Measurements from ENCODE around the gene TFDP2. TPM values are rescaled to one million over a fixed set of nuclear protein-coding genes. Genes with fewer than 3 reads are reported as not detected.

The TFDP2 gene
- total and polyA plus RNA-seq, 10 of the 15 experiments (the other 5 are each of a cell fraction or from before 2014, with no cell fraction given) = 28.3 to 100 (median 49.7) TPM

- no peaks in the 10 kb centered on the region for H4K20me1 ChIP-seq (ENCODE audit: control insufficient read depth, insufficient read depth)
- no peak overlapping the region for H3K4me3 ChIP-seq
- RAD21 ChIA-PET (ENCODE audit: unreplicated experiment) = no interaction called here
- POLR2A ChIA-PET = interaction anchor here (1.2 kb wide), 1 partner anchor 8 kb away, joined by 3 read pairs; no protein-coding TSS in a partner anchor
- ATAC-seq (no peak), FAIRE-seq (no peak), DNase-seq (ENCODE audit: low read depth, low spot score) (no peak)
- no peak for TF ChIP-seq ZBTB40 (IDR thresholded peaks at IDR 0.05; ENCODE audit: borderline replicate concordance)
- TF ChIP-seq RFX5 (IDR thresholded peaks at IDR 0.05; ENCODE audit: low read depth, low read length) = no peak
- no peak for TF ChIP-seq ASH2L (IDR thresholded peaks at IDR 0.05; ENCODE audit: borderline replicate concordance, low read depth)
- TF ChIP-seq ATF3 (IDR thresholded peaks at IDR 0.05; ENCODE audit: borderline replicate concordance, extremely low read depth, low read depth, low read length) = no peak
- no peak for TF ChIP-seq MEF2B (IDR thresholded peaks at IDR 0.05; ENCODE audit: partially characterized antibody, poor library complexity, severe bottlenecking)
- no peak for TF ChIP-seq ZNF217 (IDR thresholded peaks at IDR 0.05)
- TF ChIP-seq EGR1 (IDR thresholded peaks at IDR 0.05; ENCODE audit: borderline replicate concordance in 1 of 2, low read depth in 2 of 2, low read length in 2 of 2) = no peak
- TF ChIP-seq HCFC1 (IDR thresholded peaks at IDR 0.05; ENCODE audit: low read length) = no peak
- 63% methylated on average over 2 of the region's 2 CpGs for WGBS (ENCODE audit: insufficient coverage, insufficient replicate concordance, low lambda C conversion rate, missing lambda C conversion rate)
- peaks cover 12% of the 10 kb centered on the region for H3K79me2 ChIP-seq (ENCODE audit: control insufficient read depth, insufficient read depth, low read length)
- in situ Hi-C loops (cut with MboI) = no loop called here
- no TSS peak for BruUV-seq (replicated peaks)
- H3K27ac ChIP-seq (ENCODE audit: control insufficient read depth, insufficient read depth) = no peak overlapping the region
- H2AFZ ChIP-seq (ENCODE audit: control insufficient read depth, low read depth, low read length) = no peak overlapping the region
- H3K36me3 ChIP-seq (ENCODE audit: control insufficient read depth in 2 of 2, insufficient read depth in 2 of 2, low read length in 1 of 2) = peaks cover 6 to 16% of the 10 kb centered on the region in 2 experiments
- no peak overlapping the region for H3K9ac ChIP-seq (ENCODE audit: control insufficient read depth, insufficient read depth, low read length)
- intact Hi-C loops (cut with micrococcal nuclease; ENCODE audit: unreplicated experiment) = no loop called here
- H3K4me2 ChIP-seq (ENCODE audit: control insufficient read depth, insufficient read depth) = no peak overlapping the region
- H3K27me3 ChIP-seq (replicated peaks in 1 of 2; ENCODE audit: control insufficient read depth in 2 of 2, insufficient read depth in 2 of 2, low read length in 1 of 2) = no peaks in the 10 kb centered on the region
- H3K4me1 ChIP-seq (ENCODE audit: control insufficient read depth, insufficient read depth, low read length) = no peaks in the 10 kb centered on the region
- SMC1A ChIA-PET (ENCODE audit: uncharacterized antibody, unreplicated experiment) = no interaction called here
- CTCF ChIA-PET = interaction anchor here (0.7 to 1.0 kb wide), 3 partner anchors 9 to 19 kb away, joined by 3 to 4 read pairs (median 4); no protein-coding TSS in a partner anchor
- peaks cover 5% of the 10 kb centered on the region; the same call in 2 of the 3 replicates for H3K9me3 ChIP-seq (replicated peaks; ENCODE audit: control insufficient read depth, insufficient read depth, low read length)
Measured at GRCh38 chr3:141905129-141905528, 244.2 kb downstream of the TFDP2 start.
